Activated CD8-positive, alpha-beta memory T cell treated with anti-CD3 and anti-CD28 coated beads for 36 hours (primary cell): ENCODE measurements around the gene ZSCAN25. TPM values are rescaled to one million over a fixed set of nuclear protein-coding genes. Genes with fewer than 3 reads are reported as not detected.

ENCODE experiments used
- CTCF ChIA-PET: fragments of 350-600 bp; sonication (Branson Sonifier 250); formaldehyde crosslinking; loops from one replicate; lab custom pipeline; 2021; ENCODE audit warnings: antibody characterized with exemption; lab: Charles Lee
- POLR2A ChIA-PET: fragments of 350-600 bp; sonication (Branson Sonifier 250); formaldehyde crosslinking; loops from one replicate; lab custom pipeline; 2021; ENCODE audit warnings: antibody characterized with exemption; lab: Charles Lee
- total RNA-seq, 2 experiments: library from RNA; stranded (reverse); gene quantifications; one replicate each; pipeline ENCODE4 v1.2.3, GENCODE V29; 2021

Gene ZSCAN25
- total RNA-seq, 2 experiments from 2014 or later = 24.8 to 27.8 TPM

GRCh38 chr7:99607548-99607947 is 9.2 kb upstream of the ZSCAN25 start:
- CTCF ChIA-PET = interaction anchor here (1.0 kb wide), 1 partner anchor 85 kb away, joined by 4 read pairs; no protein-coding TSS in a partner anchor
- POLR2A ChIA-PET = no interaction called here

GRCh38 chr7:99614495-99614894 is 2.3 kb upstream of the ZSCAN25 start:
- CTCF ChIA-PET = no interaction called here
- POLR2A ChIA-PET = no interaction called here

- POLR2A ChIA-PET = interaction anchor here (0.7 to 1.6 kb wide), 4 partner anchors 8 to 116 kb away, joined by 4 to 7 read pairs (median 6); partner anchors contain the start of genes ZKSCAN5 and ZNF394
- CTCF ChIA-PET = interaction anchor here (0.5 to 1.2 kb wide), 3 partner anchors 24 to 78 kb away, joined by 3 to 4 read pairs (median 3); no protein-coding TSS in a partner anchor
Observed at GRCh38 chr7:99615989-99616358, 772 bp upstream of the ZSCAN25 start.

GRCh38 chr7:99617192-99617781 is 541 bp downstream of the ZSCAN25 start:
- ChIA-PET POLR2A (interaction anchor here (0.6 to 1.3 kb wide), 4 partner anchors 14 to 118 kb away, joined by 3 to 7 read pairs (median 5); partner anchors contain the start of genes ZKSCAN5, ZNF394 and ZNF655), CTCF (interaction anchor here (0.6 to 1.1 kb wide), 3 partner anchors 22 to 117 kb away, joined by 3 to 4 read pairs (median 3); partner anchors contain the start of gene ZNF394)

GRCh38 chr7:99618726-99619125 is 2.0 kb downstream of the ZSCAN25 start:
- CTCF ChIA-PET = no interaction called here
- POLR2A ChIA-PET = no interaction called here

- ChIA-PET CTCF (no interaction called here), POLR2A (no interaction called here)
Observed at GRCh38 chr7:99619571-99620130, 2.9 kb downstream of the ZSCAN25 start.

- ChIA-PET CTCF (interaction anchor here (1.1 kb wide), 1 partner anchor 9 kb away, joined by 3 read pairs; no protein-coding TSS in a partner anchor), POLR2A (interaction anchor here (0.6 to 1.3 kb wide), 2 partner anchors 10 to 82 kb away, joined by 3 to 6 read pairs; no protein-coding TSS in a partner anchor)
Observed at GRCh38 chr7:99621271-99621670, 4.5 kb downstream of the ZSCAN25 start.

GRCh38 chr7:99622596-99622995 is 5.8 kb downstream of the ZSCAN25 start:
- ChIA-PET POLR2A (interaction anchor here (0.6 kb wide), 1 partner anchor 10 kb away, joined by 3 read pairs; no protein-coding TSS in a partner anchor), CTCF (no interaction called here)

GRCh38 chr7:99623091-99623693 is 6.4 kb downstream of the ZSCAN25 start:
- CTCF ChIA-PET = no interaction called here
- POLR2A ChIA-PET = interaction anchor here (0.6 kb wide), 1 partner anchor 10 kb away, joined by 3 read pairs; no protein-coding TSS in a partner anchor

GRCh38 chr7:99623702-99624447 is 7.1 kb downstream of the ZSCAN25 start:
- CTCF ChIA-PET = interaction anchor here (1.2 kb wide), 1 partner anchor 295 kb away, joined by 3 read pairs; no protein-coding TSS in a partner anchor
- POLR2A ChIA-PET = interaction anchor here (0.5 to 1.4 kb wide), 7 partner anchors 8 to 607 kb away, joined by 3 to 8 read pairs (median 4); partner anchors contain the start of genes FAM200A and TMEM225B

- ChIA-PET POLR2A (interaction anchor here (0.5 to 1.4 kb wide), 6 partner anchors 9 to 607 kb away, joined by 3 to 7 read pairs (median 4); partner anchors contain the start of genes FAM200A and TMEM225B), CTCF (interaction anchor here (1.2 kb wide), 1 partner anchor 294 kb away, joined by 3 read pairs; no protein-coding TSS in a partner anchor)
Observed at GRCh38 chr7:99624484-99624883, 7.7 kb downstream of the ZSCAN25 start.

- ChIA-PET POLR2A (no interaction called here), CTCF (interaction anchor here (1.1 kb wide), 1 partner anchor 159 kb away, joined by 6 read pairs; no protein-coding TSS in a partner anchor)
Observed at GRCh38 chr7:99625321-99625720, 8.6 kb downstream of the ZSCAN25 start.

GRCh38 chr7:99625961-99626360 is 9.2 kb downstream of the ZSCAN25 start:
- ChIA-PET POLR2A (no interaction called here), CTCF (interaction anchor here (1.1 kb wide), 1 partner anchor 160 kb away, joined by 6 read pairs; no protein-coding TSS in a partner anchor)

GRCh38 chr7:99626661-99627060 is 9.9 kb downstream of the ZSCAN25 start:
- CTCF ChIA-PET = no interaction called here
- POLR2A ChIA-PET = no interaction called here

GRCh38 chr7:99627513-99627912 is 10.8 kb downstream of the ZSCAN25 start:
- ChIA-PET CTCF (no interaction called here), POLR2A (no interaction called here)

GRCh38 chr7:99628471-99629465 is 12.0 kb downstream of the ZSCAN25 start:
- POLR2A ChIA-PET = interaction anchor here (0.6 kb wide), 1 partner anchor 89 kb away, joined by 3 read pairs; no protein-coding TSS in a partner anchor
- CTCF ChIA-PET = interaction anchor here (0.7 kb wide), 1 partner anchor 36 kb away, joined by 3 read pairs; no protein-coding TSS in a partner anchor

GRCh38 chr7:99629643-99630042 is 12.9 kb downstream of the ZSCAN25 start:
- ChIA-PET POLR2A (no interaction called here), CTCF (interaction anchor here (0.7 kb wide), 1 partner anchor 9 kb away, joined by 3 read pairs; no protein-coding TSS in a partner anchor)
